Suprapubic skin (tissue), 4 donors: ENCODE data around the gene HSD17B8.

Experiments used
- CTCF ChIP-seq, 2 donors: fragments of 200-600 bp in 1 of 2; fragments of 450-650 bp in 1 of 2; sonication (generic) in 1 of 2; IDR thresholded peaks; one replicate each; pipeline ENCODE4 v1.5.1; 2016 to 2019; ENCODE audit warnings: antibody characterized with exemption in 2 of 2, mild to moderate bottlenecking in 1 of 2, moderate library complexity in 1 of 2
- EP300 ChIP-seq: sonication (generic); formaldehyde crosslinking; IDR thresholded peaks from one replicate; pipeline ENCODE4 v1.6.1; 2017; ENCODE audit warnings: antibody characterized with exemption
- POLR2A ChIP-seq, 2 donors: fragments of 450-650 bp; IDR thresholded peaks; one replicate each; pipeline ENCODE4 v1.6.1; 2017; ENCODE audit warnings: antibody characterized with exemption in 2 of 2, mild to moderate bottlenecking in 2 of 2, moderate library complexity in 2 of 2
- POLR2AphosphoS5 ChIP-seq, 3 donors: sonication (generic); formaldehyde crosslinking; IDR thresholded peaks; one replicate each; pipeline ENCODE4 v1.6.1; 2017; ENCODE audit warnings: antibody characterized with exemption in 3 of 3

- TF ChIP-seq POLR2A (IDR thresholded peaks at IDR 0.05): no peak
- TF ChIP-seq POLR2AphosphoS5 (IDR thresholded peaks at IDR 0.05): no peak
- no peak for TF ChIP-seq CTCF (IDR thresholded peaks at IDR 0.05)
- TF ChIP-seq EP300: no peak
Observed at GRCh38 chr6:33190504-33191107, 13.8 kb upstream of the HSD17B8 start.
